Esophagus (tissue), 2 donors: ENCODE results near the gene NPLOC4. TPM values are rescaled to one million over a fixed set of nuclear protein-coding genes. Genes with fewer than 3 reads are reported as not detected.
"Not testable (repeated sequence)": the region's sequence is repeated elsewhere in the genome, so short reads cannot be mapped to it uniquely, and the experiment has no call there.

Experiments
- H3K27ac ChIP-seq, 2 donors: one replicate each; pipeline ENCODE4 v1.5.1; 2013; ENCODE audit warnings: low read depth in 2 of 2, mild to moderate bottlenecking in 2 of 2, inconsistent platforms in 1 of 2, low read length in 1 of 2, moderate library complexity in 1 of 2
- H3K27me3 ChIP-seq, 2 donors: one replicate each; pipeline ENCODE4 v1.6.1; 2013; ENCODE audit warnings: low read length in 2 of 2, control low read depth in 1 of 2, mild to moderate bottlenecking in 1 of 2; ENCODE audit not compliant: insufficient read depth in 2 of 2, control insufficient read depth in 1 of 2
- H3K36me3 ChIP-seq, 2 donors: one replicate each; pipeline ENCODE4 v1.6.1; 2013; ENCODE audit warnings: low read length in 1 of 2; ENCODE audit not compliant: control insufficient read depth in 2 of 2, insufficient read depth in 2 of 2
- H3K4me1 ChIP-seq, 2 donors: one replicate each; pipeline ENCODE4 v1.6.1; 2013; ENCODE audit warnings: low read length in 1 of 2; ENCODE audit not compliant: control insufficient read depth in 2 of 2, insufficient read depth in 2 of 2
- H3K4me3 ChIP-seq, 2 donors: one replicate each; pipeline ENCODE4 v1.5.1; 2013; ENCODE audit warnings: low read length in 2 of 2, mild to moderate bottlenecking in 2 of 2, low read depth in 1 of 2, moderate library complexity in 1 of 2
- H3K9me3 ChIP-seq, 2 donors: one replicate each; pipeline ENCODE4 v1.6.1; 2013; ENCODE audit warnings: mild to moderate bottlenecking in 2 of 2, low read depth in 1 of 2, low read length in 1 of 2, moderate library complexity in 1 of 2; ENCODE audit not compliant: control insufficient read depth in 2 of 2, insufficient read depth in 1 of 2
- whole genome bisulfite sequencing, 2 donors: extraction: QIAGEN DNeasy Blood & Tissue Kit; methylation state at CpG; one replicate each; pipeline ENCODE4 v1.1.7; 2013; 5-methylcytosine and 5-hydroxymethylcytosine counted together
- polyA plus RNA-seq, 2 donors: library from polyadenylated mRNA; stranded (reverse); fragments of 200-250 nt; gene quantifications; one replicate each; pipeline ENCODE4 v1.2.3, GENCODE V29; 2013
- donor health status: healthy with polysubstance abuse.
- donor health status: Bipolar disorder and iron deficiency.

The NPLOC4 gene
- polyA plus RNA-seq, 2 donors = 30.6 to 38.8 TPM

DNA sequence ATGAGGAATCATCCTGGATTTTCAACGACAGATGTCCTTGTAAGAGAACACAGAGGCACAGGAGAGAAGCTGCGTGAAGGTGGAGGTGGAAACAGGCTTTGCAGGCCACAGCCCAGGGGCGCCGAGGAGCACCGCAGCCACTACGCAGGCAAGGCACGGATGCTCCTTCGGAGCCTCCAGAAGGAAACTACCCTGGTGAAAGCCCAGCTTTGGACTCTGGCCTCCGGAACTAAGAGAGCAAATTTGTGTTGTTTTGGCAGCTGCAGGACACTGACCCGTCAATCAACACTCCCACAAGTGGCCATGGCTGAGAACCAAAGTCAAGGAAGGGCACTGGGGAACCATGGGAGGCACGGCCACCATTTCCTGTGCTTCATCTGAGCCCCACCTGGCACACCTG is 43.2 kb upstream of the NPLOC4 start:
- no peak overlapping the region for H3K4me3 ChIP-seq
- peaks cover 0 to 2% of the 10 kb centered on the region in 2 donors for H3K36me3 ChIP-seq
- H3K27ac ChIP-seq = no peak overlapping the region
- WGBS, 2 donors = 83 to 84% methylated on average over 11 of the region's 11 CpGs
- no peaks in the 10 kb centered on the region for H3K27me3 ChIP-seq
- peaks cover 0 to 13% of the 10 kb centered on the region in 2 donors for H3K4me1 ChIP-seq
- no peaks in the 10 kb centered on the region for H3K9me3 ChIP-seq

DNA sequence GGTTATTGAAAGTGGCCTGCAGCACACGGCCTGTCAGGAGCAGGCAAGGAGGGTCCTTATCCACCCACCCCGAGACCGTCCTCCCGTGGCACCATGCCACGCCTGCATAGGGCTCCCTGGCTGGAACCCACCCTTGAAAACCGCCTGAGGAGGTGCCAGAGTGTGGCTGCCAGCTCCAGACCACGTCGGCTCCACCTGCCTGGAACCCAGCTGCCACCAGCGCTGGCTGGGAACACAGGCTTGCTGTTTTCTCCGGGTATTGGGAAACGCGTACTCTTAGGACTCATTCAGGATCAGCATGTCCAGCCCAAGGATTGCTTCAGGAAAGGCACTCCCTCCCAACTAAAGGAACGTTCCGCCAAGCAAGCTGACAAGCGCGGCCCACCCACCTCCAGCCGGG is 40.0 kb upstream of the NPLOC4 start:
- Histone ChIP-seq H3K9me3 (no peaks in the 10 kb centered on the region), H3K27ac (no peak overlapping the region), H3K36me3 (peaks cover 8 to 21% of the 10 kb centered on the region in 2 donors), H3K27me3 (no peaks in the 10 kb centered on the region), H3K4me1 (no peaks in the 10 kb centered on the region), H3K4me3 (no peak overlapping the region)
- 83 to 84% methylated on average over 17 of the region's 17 CpGs for WGBS, 2 donors

DNA sequence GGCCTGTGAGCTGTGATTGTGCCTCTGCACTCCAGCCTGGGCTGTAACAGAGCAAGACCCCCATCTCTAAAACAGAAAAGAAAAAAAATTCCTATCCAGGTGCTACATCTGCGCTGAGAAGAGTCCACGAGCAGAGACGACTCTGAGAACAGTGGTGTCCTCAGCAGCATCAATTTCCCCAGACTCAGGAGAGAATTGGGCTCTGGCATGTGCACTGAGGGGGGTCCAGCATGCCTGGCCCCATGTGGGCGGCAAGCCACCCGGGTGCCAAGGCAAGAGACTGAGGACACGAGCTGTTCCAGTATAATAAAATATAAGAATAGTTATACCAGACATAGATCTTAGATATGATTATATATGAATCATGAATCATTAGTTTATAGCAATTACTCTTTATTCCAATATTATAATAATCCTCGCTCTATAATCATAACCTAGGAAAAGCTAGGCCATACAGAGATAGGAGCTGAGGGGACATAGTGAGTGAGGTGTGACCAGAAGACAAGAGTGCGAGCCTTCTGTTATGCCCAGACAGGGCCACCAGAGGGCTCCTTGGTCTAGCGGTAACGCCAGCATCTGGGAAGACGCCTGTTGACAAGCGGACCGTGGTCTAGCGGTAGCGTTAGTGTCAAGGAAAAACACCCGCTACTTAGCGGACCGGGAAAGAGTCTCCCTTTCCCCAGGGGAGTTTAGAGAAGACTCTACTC is 38.8 kb upstream of the NPLOC4 start:
- WGBS, 2 donors = 42% methylated on average over 18 of the region's 18 CpGs
- not testable (repeated sequence) for H3K4me3 ChIP-seq, H3K4me1 ChIP-seq, H3K9me3 ChIP-seq, H3K27ac ChIP-seq, H3K27me3 ChIP-seq
- H3K36me3 ChIP-seq = peaks cover 16 to 30% of the 10 kb centered on the region in 2 donors

DNA sequence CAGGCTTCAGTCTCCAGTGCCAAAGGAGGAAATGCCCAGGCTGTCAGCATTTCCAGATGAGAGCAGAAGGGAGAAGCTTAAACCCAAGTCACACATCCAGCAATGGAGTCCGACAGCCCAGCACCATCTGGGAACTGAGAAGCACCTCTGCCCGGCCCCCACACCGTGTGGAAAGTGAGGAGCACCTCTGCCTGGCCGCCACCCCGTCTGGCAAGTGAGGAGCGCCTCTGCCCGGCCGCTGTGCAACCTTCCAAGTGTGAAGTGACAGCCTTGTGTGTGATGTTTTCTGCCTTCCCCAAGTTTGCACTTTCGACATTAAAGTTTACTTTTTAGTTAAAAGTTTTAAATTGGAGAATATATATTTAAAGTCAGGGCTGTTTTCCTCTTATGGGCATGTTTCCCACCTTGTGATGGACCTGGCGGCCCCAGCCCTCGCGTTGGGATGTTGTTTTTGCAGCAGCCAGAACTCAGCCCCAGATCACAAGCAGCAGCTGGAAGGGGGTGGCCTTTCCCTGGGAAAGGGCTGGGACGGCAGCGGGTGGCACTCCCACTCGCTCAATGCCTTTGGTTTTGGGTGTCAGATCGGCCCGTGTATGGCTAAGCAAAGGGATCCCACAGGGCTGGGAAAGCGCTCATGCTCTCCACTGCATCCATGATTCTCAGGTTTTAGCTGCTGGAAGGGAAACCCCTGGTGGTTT is 36.8 kb upstream of the NPLOC4 start:
- Histone ChIP-seq H3K4me3 (no peak overlapping the region), H3K36me3 (peaks cover 24 to 43% of the 10 kb centered on the region in 2 donors), H3K9me3 (no peaks in the 10 kb centered on the region), H3K4me1 (no peaks in the 10 kb centered on the region), H3K27me3 (no peaks in the 10 kb centered on the region), H3K27ac (no peak overlapping the region)
- 75 to 80% methylated on average over 18 of the region's 18 CpGs for WGBS, 2 donors

DNA sequence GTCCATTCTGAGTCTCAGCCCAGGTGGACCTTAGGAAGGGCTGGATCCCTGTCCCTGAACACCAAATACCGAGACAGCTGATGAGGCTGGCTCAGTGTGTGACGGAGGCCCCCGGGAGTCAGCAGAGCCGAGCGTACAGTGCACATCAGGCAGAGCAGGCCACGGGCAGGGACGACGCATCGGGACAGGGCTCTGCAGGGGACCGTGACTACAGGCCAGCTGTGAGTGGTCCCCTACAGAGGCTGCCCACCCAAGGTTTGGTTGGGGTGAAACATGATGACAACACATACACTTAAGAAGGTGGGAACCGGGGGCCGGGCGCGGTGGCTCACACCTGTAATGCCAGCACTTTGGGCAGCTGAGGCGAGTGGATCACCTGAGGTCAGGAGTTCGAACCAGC is 36.0 kb upstream of the NPLOC4 start:
- WGBS, 2 donors = 89 to 92% methylated on average over 16 of the region's 16 CpGs
- Histone ChIP-seq H3K36me3 (peaks cover 24 to 43% of the 10 kb centered on the region in 2 donors), H3K4me1 (peaks cover 0 to 3% of the 10 kb centered on the region in 2 donors), H3K27ac (no peak overlapping the region), H3K9me3 (no peaks in the 10 kb centered on the region), H3K4me3 (no peak overlapping the region), H3K27me3 (no peaks in the 10 kb centered on the region)

DNA sequence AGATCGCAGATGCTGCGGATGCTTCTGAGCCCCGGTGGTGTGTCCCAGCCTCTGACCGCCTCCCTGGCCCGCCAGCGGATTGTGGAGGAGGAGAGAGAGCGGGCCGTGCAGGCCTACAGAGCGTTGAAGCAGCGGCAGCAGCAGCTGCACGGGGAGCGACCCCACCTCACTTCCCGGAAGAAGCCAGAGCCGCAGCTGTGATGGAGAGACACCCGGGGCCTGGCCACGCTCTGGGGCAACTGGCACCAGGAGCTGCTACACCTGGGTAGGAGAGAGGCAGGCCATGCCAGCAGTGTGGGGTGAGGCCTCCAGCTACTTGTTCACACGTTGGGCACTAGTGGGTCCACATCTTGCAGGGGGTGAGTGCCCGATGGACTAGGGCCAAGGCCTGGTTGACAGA is 35.6 kb upstream of the NPLOC4 start:
- peaks cover 0 to 3% of the 10 kb centered on the region in 2 donors for H3K4me1 ChIP-seq
- H3K36me3 ChIP-seq = peaks cover 24 to 43% of the 10 kb centered on the region in 2 donors
- no peak overlapping the region for H3K27ac ChIP-seq
- H3K4me3 ChIP-seq = no peak overlapping the region
- WGBS, 2 donors = 78 to 82% methylated on average over 18 of the region's 18 CpGs
- no peaks in the 10 kb centered on the region for H3K9me3 ChIP-seq
- no peaks in the 10 kb centered on the region for H3K27me3 ChIP-seq

DNA sequence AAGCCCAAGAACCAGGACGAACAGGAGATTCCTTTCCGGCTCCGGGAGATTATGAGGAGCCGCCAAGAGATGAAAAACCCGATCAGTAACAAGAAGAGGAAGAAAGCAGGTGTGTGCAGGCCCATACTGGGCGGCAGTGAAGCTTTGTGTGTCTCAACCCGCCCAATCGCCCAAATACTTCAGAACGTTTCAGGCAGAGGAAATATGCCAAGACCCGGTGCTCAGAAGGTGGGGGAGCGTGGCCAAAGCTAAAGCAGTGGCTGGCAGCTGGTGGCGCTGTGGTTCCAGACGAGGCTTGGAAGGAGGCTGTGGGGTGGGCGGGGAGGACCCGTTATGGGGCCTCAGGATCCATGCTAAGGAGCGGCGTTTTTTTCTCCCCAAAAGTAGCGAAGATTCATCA is 30.8 kb upstream of the NPLOC4 start:
- Histone ChIP-seq H3K36me3 (peaks cover 20 to 34% of the 10 kb centered on the region in 2 donors), H3K27me3 (no peaks in the 10 kb centered on the region), H3K9me3 (no peaks in the 10 kb centered on the region), H3K4me3 (peak overlapping the region in 1 of 2 donors; percentile 12), H3K27ac (peak overlapping the region; percentile 50 to 76), H3K4me1 (peaks cover 6 to 10% of the 10 kb centered on the region in 2 donors)
- 58 to 66% methylated on average over 18 of the region's 18 CpGs for WGBS, 2 donors

DNA sequence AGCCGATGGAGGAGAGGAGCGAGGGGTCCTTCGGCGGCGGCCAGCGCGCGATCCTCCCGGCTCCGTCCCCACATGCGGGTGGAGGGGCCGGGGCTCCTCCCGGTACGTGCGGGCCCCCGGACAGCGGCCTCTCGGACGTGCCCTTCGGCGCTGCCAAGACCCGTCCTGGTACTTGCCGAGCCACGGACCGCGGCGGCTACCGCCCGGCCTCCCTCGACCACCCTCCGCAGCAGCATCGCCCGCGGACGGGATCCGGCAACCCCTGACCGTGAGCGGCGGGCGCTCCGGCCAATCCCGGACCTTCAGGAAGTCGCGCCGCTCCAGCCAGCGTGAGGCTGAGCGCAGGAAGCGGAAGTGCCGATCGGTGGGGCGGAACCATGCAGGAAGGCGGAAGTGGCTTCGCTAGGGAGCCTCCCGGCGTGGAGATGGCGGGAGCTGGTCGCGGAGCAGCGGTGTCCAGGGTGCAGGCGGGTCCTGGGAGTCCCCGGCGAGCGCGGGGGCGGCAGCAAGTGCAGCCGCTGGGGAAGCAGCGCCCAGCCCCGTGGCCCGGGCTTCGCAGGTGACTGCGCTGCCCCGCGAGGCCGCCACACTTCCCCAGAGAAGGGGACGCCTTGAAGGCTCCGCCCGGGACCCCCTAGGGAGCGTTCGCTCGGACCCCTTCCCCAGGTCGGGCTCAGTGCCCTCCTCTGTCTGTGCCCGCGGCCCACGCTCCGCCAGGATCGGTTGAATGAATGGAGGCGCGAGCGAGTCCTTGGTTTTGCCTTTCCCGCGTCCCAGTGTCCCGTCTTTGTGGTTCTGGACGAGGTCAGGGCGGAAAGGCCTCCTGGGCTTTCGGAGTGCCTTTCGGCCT is 29.7 kb upstream of the NPLOC4 start, which contains the start of the genes CCDC137 and OXLD1:
TSS of gene CCDC137 (plus strand) at position 396 of the 850 bp plus-strand sequence. CDS start at position 426, 30 bp downstream.
TSS of gene OXLD1 (minus strand) at position 264 of the 850 bp plus-strand sequence. CDS start at position 236, 28 bp downstream.
- peaks cover 14 to 22% of the 10 kb centered on the region in 2 donors for H3K36me3 ChIP-seq
- no peaks in the 10 kb centered on the region for H3K27me3 ChIP-seq
- WGBS, 2 donors = 0 to 1% methylated on average over 82 to 96 of the region's 96 CpGs
- H3K4me1 ChIP-seq = peaks cover 6 to 10% of the 10 kb centered on the region in 2 donors
- H3K9me3 ChIP-seq = no peaks in the 10 kb centered on the region
- peak within 1 kb of the TSS; percentile 89 to 96 for H3K27ac ChIP-seq
- peak within 1 kb of the TSS; percentile 90 to 94 for H3K4me3 ChIP-seq

DNA sequence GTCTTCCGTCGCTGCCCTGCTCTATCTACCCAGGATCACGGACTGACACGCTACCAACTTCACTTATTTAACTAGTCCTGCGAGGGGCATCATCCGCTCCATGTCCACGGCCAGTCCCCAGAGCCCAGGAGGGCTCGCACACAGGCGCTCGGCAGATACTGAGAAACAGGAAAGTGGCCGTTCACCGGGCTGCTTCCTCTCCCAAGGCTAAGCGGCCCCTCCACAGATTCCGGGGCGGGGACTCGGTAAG is 29.1 kb upstream of the NPLOC4 start:
- H3K27me3 ChIP-seq = no peaks in the 10 kb centered on the region
- 0 to 1% methylated on average over 16 of the region's 16 CpGs for WGBS, 2 donors

More for the DNA sequence above, 29.1 kb upstream of the NPLOC4 start:
- H3K36me3 ChIP-seq = peaks cover 8 to 17% of the 10 kb centered on the region in 2 donors
- no peaks in the 10 kb centered on the region for H3K9me3 ChIP-seq
- H3K4me1 ChIP-seq = peaks cover 6 to 10% of the 10 kb centered on the region in 2 donors
- H3K4me3 ChIP-seq = peak overlapping the region; percentile 90 to 94
- H3K27ac ChIP-seq = peak overlapping the region; percentile 89 to 93
